ENCODE results near the gene ENPP6. TPM values are rescaled to one million over a fixed set of nuclear protein-coding genes. Genes with fewer than 3 reads are reported as not detected.
A peak's percentile ranks its signal among the peaks of the same experiment; 100 is the strongest.

Gene ENPP6
- total RNA-seq, 3 donors from 2014 or later (not counting 1 experiment from before 2014, with no cell fraction given), result 0.23 TPM; not detected in 2

GRCh38 chr4:184166736-184167135, 50.9 kb downstream of the ENPP6 start:
- WGBS (ENCODE audit: insufficient coverage), result 81% methylated on average over 6 of the region's 6 CpGs
- H3K27ac Mint-ChIP-seq, result no peak overlapping the region
- TF ChIP-seq CTCF (IDR thresholded peaks at IDR 0.05), result no peak
- no peaks in the 10 kb centered on the region for H3K36me3 ChIP-seq (ENCODE audit: control insufficient read depth, insufficient read depth, low read length)
- H3K9me3 ChIP-seq (ENCODE audit: control insufficient read depth, insufficient read depth, low read length), result no peaks in the 10 kb centered on the region
- no peaks in the 10 kb centered on the region for H3K27me3 ChIP-seq (ENCODE audit: control insufficient read depth, insufficient read depth, low read length)
- peaks cover 0 to 11% of the 10 kb centered on the region in 2 donors for H3K4me1 Mint-ChIP-seq
- no peak overlapping the region for H3K4me3 ChIP-seq (ENCODE audit: low read length)
- ATAC-seq (no peak), DNase-seq (no peak)
- H3K27me3 Mint-ChIP-seq (ENCODE audit: low read depth in 2 of 2), result peaks cover 34 to 61% of the 10 kb centered on the region in 2 donors
- no peak overlapping the region for H3K27ac ChIP-seq (ENCODE audit: low read length)
- H3K4me3 Mint-ChIP-seq, result no peak overlapping the region
- H3K9me3 Mint-ChIP-seq, result no peaks in the 10 kb centered on the region
- no peaks in the 10 kb centered on the region for H3K36me3 Mint-ChIP-seq
- peaks cover 7% of the 10 kb centered on the region for H3K4me1 ChIP-seq (ENCODE audit: control insufficient read depth, insufficient read depth, low read length)
- intact Hi-C loops (cut with micrococcal nuclease), result no loop called here

- Mint-ChIP-seq H3K9me3 (no peaks in the 10 kb centered on the region), H3K4me3 (no peak overlapping the region), H3K36me3 (no peaks in the 10 kb centered on the region), H3K27me3 (ENCODE audit: low read depth in 2 of 2) (peaks cover 32 to 50% of the 10 kb centered on the region in 2 donors), H3K4me1 (peaks cover 0 to 11% of the 10 kb centered on the region in 2 donors), H3K27ac (no peak overlapping the region)
- ATAC-seq (no peak), DNase-seq (no peak)
- 70% methylated on average over 8 of the region's 8 CpGs for WGBS (ENCODE audit: insufficient coverage)
- Histone ChIP-seq H3K27ac (ENCODE audit: low read length) (no peak overlapping the region), H3K4me1 (ENCODE audit: control insufficient read depth, insufficient read depth, low read length) (peaks cover 7% of the 10 kb centered on the region), H3K9me3 (ENCODE audit: control insufficient read depth, insufficient read depth, low read length) (no peaks in the 10 kb centered on the region), H3K27me3 (ENCODE audit: control insufficient read depth, insufficient read depth, low read length) (no peaks in the 10 kb centered on the region), H3K36me3 (ENCODE audit: control insufficient read depth, insufficient read depth, low read length) (no peaks in the 10 kb centered on the region), H3K4me3 (ENCODE audit: low read length) (no peak overlapping the region)
- no peak for TF ChIP-seq CTCF (IDR thresholded peaks at IDR 0.05)
- intact Hi-C loops (cut with micrococcal nuclease), result no loop called here
These were observed 52.4 kb downstream of the ENPP6 start for GRCh38 chr4:184165291-184165690.

- Histone ChIP-seq H3K27me3 (ENCODE audit: control insufficient read depth, insufficient read depth, low read length) (peaks cover 3% of the 10 kb centered on the region), H3K9me3 (ENCODE audit: control insufficient read depth, insufficient read depth, low read length) (no peaks in the 10 kb centered on the region), H3K36me3 (ENCODE audit: control insufficient read depth, insufficient read depth, low read length) (no peaks in the 10 kb centered on the region), H3K4me3 (ENCODE audit: low read length) (no peak overlapping the region), H3K4me1 (ENCODE audit: control insufficient read depth, insufficient read depth, low read length) (peaks cover 7% of the 10 kb centered on the region), H3K27ac (ENCODE audit: low read length) (no peak overlapping the region)
- no peak for TF ChIP-seq CTCF (IDR thresholded peaks at IDR 0.05)
- H3K4me1 Mint-ChIP-seq, result peaks cover 0 to 8% of the 10 kb centered on the region in 2 donors
- no peak overlapping the region for H3K27ac Mint-ChIP-seq
- H3K4me3 Mint-ChIP-seq, result no peak overlapping the region
- H3K36me3 Mint-ChIP-seq, result no peaks in the 10 kb centered on the region
- H3K9me3 Mint-ChIP-seq, result no peaks in the 10 kb centered on the region
- no peak for ATAC-seq
- DNase-seq, result peak in 1 of 2 donors; percentile 19
- intact Hi-C loops (cut with micrococcal nuclease), result no loop called here
- peaks cover 31 to 47% of the 10 kb centered on the region in 2 donors for H3K27me3 Mint-ChIP-seq (ENCODE audit: low read depth in 2 of 2)
- WGBS (ENCODE audit: insufficient coverage), result 19% methylated on average over 8 of the region's 8 CpGs
These were observed 53.9 kb downstream of the ENPP6 start for GRCh38 chr4:184163813-184164212.

GRCh38 chr4:184162596-184162995, 55.1 kb downstream of the ENPP6 start:
- TF ChIP-seq CTCF (IDR thresholded peaks at IDR 0.05), result no peak
- H3K27ac ChIP-seq (ENCODE audit: low read length), result no peak overlapping the region
- H3K27me3 Mint-ChIP-seq (ENCODE audit: low read depth in 2 of 2), result peaks cover 24 to 44% of the 10 kb centered on the region in 2 donors
- no peaks in the 10 kb centered on the region for H3K9me3 Mint-ChIP-seq
- no peak overlapping the region for H3K4me3 ChIP-seq (ENCODE audit: low read length)
- H3K36me3 ChIP-seq (ENCODE audit: control insufficient read depth, insufficient read depth, low read length), result no peaks in the 10 kb centered on the region
- H3K4me1 Mint-ChIP-seq, result no peaks in the 10 kb centered on the region
- H3K36me3 Mint-ChIP-seq, result no peaks in the 10 kb centered on the region
- no peak overlapping the region for H3K4me3 Mint-ChIP-seq
- DNase-seq (no peak), ATAC-seq (no peak)
- no peaks in the 10 kb centered on the region for H3K4me1 ChIP-seq (ENCODE audit: control insufficient read depth, insufficient read depth, low read length)
- no peaks in the 10 kb centered on the region for H3K9me3 ChIP-seq (ENCODE audit: control insufficient read depth, insufficient read depth, low read length)
- WGBS (ENCODE audit: insufficient coverage), result 78% methylated on average over 5 of the region's 5 CpGs
- peaks cover 3% of the 10 kb centered on the region for H3K27me3 ChIP-seq (ENCODE audit: control insufficient read depth, insufficient read depth, low read length)
- H3K27ac Mint-ChIP-seq, result no peak overlapping the region
- intact Hi-C loops (cut with micrococcal nuclease), result no loop called here

Data from natural killer cell (primary cell).